ENCODE data around the gene CD300A. TPM values are rescaled to one million over a fixed set of nuclear protein-coding genes. Genes with fewer than 3 reads are reported as not detected.

CD300A gene
- total and polyA plus RNA-seq, 2 donors (not counting 3 experiments of a cell fraction or from before 2014, with no cell fraction given), result not detected

GRCh38 chr17:74527756-74528155, 61.3 kb downstream of the CD300A start:
- DNase-seq (ENCODE audit: low read depth, low spot score) (no peak), FAIRE-seq (no peak)
- H3K4me3 ChIP-seq (replicated peaks in 1 of 3; ENCODE audit: insufficient read depth in 1 of 3, low read depth in 1 of 3, low read length in 3 of 3), result no peak overlapping the region
- no peak overlapping the region for H3K9ac ChIP-seq (replicated peaks; ENCODE audit: extremely low read depth, insufficient read depth, low read length)
- H3K27ac ChIP-seq (ENCODE audit: insufficient read depth, low read depth, low read length), result no peak overlapping the region
- H3K4me1 ChIP-seq (ENCODE audit: control insufficient read depth, extremely low read depth, insufficient read depth, low read length), result no peaks in the 10 kb centered on the region
- H3K4me2 ChIP-seq (ENCODE audit: insufficient read depth, low read length), result no peak overlapping the region
- H3K9me1 ChIP-seq (replicated peaks; ENCODE audit: control insufficient read depth, extremely low read depth, insufficient read depth, low read length), result no peaks in the 10 kb centered on the region
- H3K79me2 ChIP-seq (ENCODE audit: control insufficient read depth, insufficient read depth, low read length), result no peaks in the 10 kb centered on the region
- BruUV-seq (replicated peaks), result no TSS peak
- ChIA-PET CTCF (no interaction called here), POLR2A (no interaction called here)
- H3K36me3 ChIP-seq (ENCODE audit: control insufficient read depth in 2 of 2, extremely low read depth in 1 of 2, insufficient read depth in 2 of 2, low read length in 2 of 2), result no peaks in the 10 kb centered on the region
- H3K27me3 ChIP-seq (ENCODE audit: control insufficient read depth in 2 of 2, insufficient read depth in 2 of 2, low read length in 2 of 2), result no peaks in the 10 kb centered on the region
- dilution Hi-C loops (cut with MboI; ENCODE audit: extremely low pct_ligation_motif_present, low sequenced_read_pairs), result no loop called here
- TF ChIP-seq POLR2AphosphoS5 (IDR thresholded peaks at IDR 0.05; ENCODE audit: insufficient read depth, low read depth, low read length), result no peak
- TF ChIP-seq GATA2 (IDR thresholded peaks at IDR 0.05; ENCODE audit: insufficient read depth, insufficient read length, low read depth, low read length), result no peak
- TF ChIP-seq EZH2 (IDR thresholded peaks at IDR 0.05; ENCODE audit: borderline replicate concordance, low read depth, low read length, severe bottlenecking), result no peak
- no peak for TF ChIP-seq POLR2A (IDR thresholded peaks at IDR 0.05; ENCODE audit: low read depth, low read length)
- intact Hi-C loops (cut with micrococcal nuclease), result no loop called here
- no peak overlapping the region for H2AFZ ChIP-seq (ENCODE audit: low read depth, low read length)
- H4K20me1 ChIP-seq (replicated peaks; ENCODE audit: control insufficient read depth, extremely low read depth, insufficient read depth, low read length), result no peaks in the 10 kb centered on the region
- peaks cover under 1% of the 10 kb centered on the region for H3K9me3 ChIP-seq (replicated peaks; ENCODE audit: control insufficient read depth, insufficient read depth, low read length)

- H3K27me3 ChIP-seq (ENCODE audit: control insufficient read depth in 2 of 2, insufficient read depth in 2 of 2, low read length in 2 of 2), result no peaks in the 10 kb centered on the region
- TF ChIP-seq GATA2 (IDR thresholded peaks at IDR 0.05; ENCODE audit: insufficient read depth, insufficient read length, low read depth, low read length) (no peak), FOS (IDR thresholded peaks at IDR 0.05; ENCODE audit: borderline replicate concordance, insufficient read depth, low read length) (no peak), EZH2 (IDR thresholded peaks at IDR 0.05; ENCODE audit: borderline replicate concordance, low read depth, low read length, severe bottlenecking) (no peak), MYC (IDR thresholded peaks at IDR 0.05; ENCODE audit: low read depth, low read length) (no peak), POLR2AphosphoS5 (IDR thresholded peaks at IDR 0.05; ENCODE audit: insufficient read depth, low read depth, low read length) (no peak), JUN (IDR thresholded peaks at IDR 0.05; ENCODE audit: borderline replicate concordance, insufficient read depth, insufficient read length, low read depth) (no peak), CTCF (IDR thresholded peaks at IDR 0.05; ENCODE audit: extremely low read depth in 1 of 2, insufficient read depth in 1 of 2, low read depth in 1 of 2, low read length in 2 of 2) (no peak), MAX (IDR thresholded peaks at IDR 0.05; ENCODE audit: insufficient read depth, insufficient read length) (no peak), POLR2A (IDR thresholded peaks at IDR 0.05; ENCODE audit: low read depth, low read length) (no peak)
- no peaks in the 10 kb centered on the region for H4K20me1 ChIP-seq (replicated peaks; ENCODE audit: control insufficient read depth, extremely low read depth, insufficient read depth, low read length)
- no peaks in the 10 kb centered on the region for H3K9me3 ChIP-seq (replicated peaks; ENCODE audit: control insufficient read depth, insufficient read depth, low read length)
- no peaks in the 10 kb centered on the region for H3K9me1 ChIP-seq (replicated peaks; ENCODE audit: control insufficient read depth, extremely low read depth, insufficient read depth, low read length)
- no peak for DNase-seq (ENCODE audit: low read depth, low spot score)
- H2AFZ ChIP-seq (ENCODE audit: low read depth, low read length), result no peak overlapping the region
- intact Hi-C loops (cut with micrococcal nuclease) (no loop called here), dilution Hi-C loops (cut with MboI; ENCODE audit: extremely low pct_ligation_motif_present, low sequenced_read_pairs) (no loop called here)
- H3K27ac ChIP-seq (ENCODE audit: insufficient read depth, low read depth, low read length), result no peak overlapping the region
- CTCF ChIA-PET, result no interaction called here
- no peak overlapping the region for H3K9ac ChIP-seq (replicated peaks; ENCODE audit: extremely low read depth, insufficient read depth, low read length)
- H3K79me2 ChIP-seq (ENCODE audit: control insufficient read depth, insufficient read depth, low read length), result no peaks in the 10 kb centered on the region
- no peaks in the 10 kb centered on the region for H3K4me1 ChIP-seq (ENCODE audit: control insufficient read depth, extremely low read depth, insufficient read depth, low read length)
- H3K36me3 ChIP-seq (ENCODE audit: control insufficient read depth in 2 of 2, extremely low read depth in 1 of 2, insufficient read depth in 2 of 2, low read length in 2 of 2), result no peaks in the 10 kb centered on the region
- POLR2A ChIA-PET, result no interaction called here
- BruUV-seq (replicated peaks), result no TSS peak
- FAIRE-seq, result no peak
- H3K4me3 ChIP-seq (replicated peaks in 1 of 3; ENCODE audit: insufficient read depth in 1 of 3, low read depth in 1 of 3, low read length in 3 of 3), result no peak overlapping the region
- H3K4me2 ChIP-seq (ENCODE audit: insufficient read depth, low read length), result no peak overlapping the region
These were observed 62.2 kb downstream of the CD300A start for GRCh38 chr17:74528491-74529199.

All from endothelial cell of umbilical vein (primary cell).